Endothelial cell of umbilical vein (primary cell): ENCODE measurements around the gene POLE. TPM values are rescaled to one million over a fixed set of nuclear protein-coding genes. Genes with fewer than 3 reads are reported as not detected.

Source experiments
- BruUV-seq: library from RNA; stranded (reverse); fragments of 400-500 nt; replicated peaks from 2 replicates; lab custom pipeline; 2021; lab: Mats Ljungman, UMichigan
- CTCF ChIA-PET: fragments of 300-600, 350-600 bp; sonication (Branson Sonifier 250); formaldehyde crosslinking; loops from one replicate; lab custom pipeline; 2021; ENCODE audit warnings: antibody characterized with exemption, inconsistent platforms; lab: Charles Lee
- POLR2A ChIA-PET: fragments of 300-600, 350-600 bp; sonication (Branson Sonifier 250); formaldehyde crosslinking; loops from one replicate; lab custom pipeline; 2021; ENCODE audit warnings: antibody characterized with exemption, inconsistent platforms; lab: Charles Lee
- DNase-seq: peaks from one replicate; pipeline ENCODE4 v3.0.0-alpha.2; 2011; ENCODE audit warnings: low read depth, low spot score
- FAIRE-seq: peaks from 2 replicates; lab custom pipeline; 2011; peaks lifted over from hg19 to GRCh38; lab: Jason Lieb, UNC
- H2AFZ ChIP-seq: 2 replicates; pipeline ENCODE4 v1.6.0; 2012; ENCODE audit warnings: low read depth, low read length, control low read depth, inconsistent platforms
- H3K27ac ChIP-seq: 2 replicates; pipeline ENCODE4 v1.5.1; 2011; ENCODE audit warnings: low read depth, mild to moderate bottlenecking, control low read depth, low read length, moderate library complexity; ENCODE audit not compliant: insufficient read depth
- H3K27me3 ChIP-seq, 2 experiments: 2 replicates each; pipeline versions ENCODE4 v1.6.0 to v1.6.1; 2011; ENCODE audit warnings: low read length in 2 of 2, mixed read lengths in 1 of 2; ENCODE audit not compliant: control insufficient read depth in 2 of 2, insufficient read depth in 2 of 2
- H3K36me3 ChIP-seq, 2 experiments: 2 replicates in 1 of 2; 3 replicates in 1 of 2; pipeline ENCODE4 v1.5.1; 2011; ENCODE audit warnings: low read length in 2 of 2, mild to moderate bottlenecking in 1 of 2, moderate library complexity in 1 of 2; ENCODE audit not compliant: control insufficient read depth in 2 of 2, insufficient read depth in 2 of 2; ENCODE audit errors: extremely low read depth in 1 of 2
- H3K4me1 ChIP-seq: 3 replicates; pipeline ENCODE4 v1.5.1; 2011; ENCODE audit warnings: mild to moderate bottlenecking, low read length; ENCODE audit not compliant: control insufficient read depth, insufficient read depth; ENCODE audit errors: extremely low read depth
- H3K4me2 ChIP-seq: 2 replicates; pipeline ENCODE4 v1.6.1; 2011; ENCODE audit warnings: low read length, control low read depth, mixed read lengths; ENCODE audit not compliant: insufficient read depth
- H3K4me3 ChIP-seq, 3 experiments: fragments of 200-600 bp in 1 of 3; sonication (generic), shearing (Covaris generic) in 1 of 3; replicated peaks in 1 of 3; 2 replicates each; pipeline ENCODE4 v1.5.1; 2011 to 2016; ENCODE audit warnings: control low read depth in 3 of 3, low read length in 3 of 3, mild to moderate bottlenecking in 2 of 3, inconsistent platforms in 1 of 3, low read depth in 1 of 3, moderate library complexity in 1 of 3; ENCODE audit not compliant: insufficient read depth in 1 of 3
- H3K79me2 ChIP-seq: 2 replicates; pipeline ENCODE4 v1.6.0; 2012; ENCODE audit warnings: low read length, inconsistent platforms; ENCODE audit not compliant: control insufficient read depth, insufficient read depth
- H3K9ac ChIP-seq: replicated peaks from 2 replicates; pipeline ENCODE3; 2011; ENCODE audit warnings: low read length, control low read depth; ENCODE audit not compliant: insufficient read depth; ENCODE audit errors: extremely low read depth
- H3K9me1 ChIP-seq: replicated peaks from 3 replicates; pipeline ENCODE4 v1.6.0; 2011; ENCODE audit warnings: mild to moderate bottlenecking, low read length; ENCODE audit not compliant: control insufficient read depth, insufficient read depth; ENCODE audit errors: extremely low read depth
- H3K9me3 ChIP-seq: replicated peaks from 2 replicates; pipeline ENCODE4 v1.5.1; 2012; ENCODE audit warnings: low read length, inconsistent platforms; ENCODE audit not compliant: control insufficient read depth, insufficient read depth
- H4K20me1 ChIP-seq: replicated peaks from 2 replicates; pipeline ENCODE3; 2011; ENCODE audit warnings: mild to moderate bottlenecking, low read length; ENCODE audit not compliant: control insufficient read depth, insufficient read depth; ENCODE audit errors: extremely low read depth
- CTCF ChIP-seq, 2 donors: IDR thresholded peaks; 1 replicate in 1 of 2; 2 replicates in 1 of 2; pipeline ENCODE4 v1.5.1; 2011; ENCODE audit warnings: low read length in 2 of 2, mild to moderate bottlenecking in 2 of 2, moderate library complexity in 2 of 2, control low read depth in 1 of 2, inconsistent platforms in 1 of 2, low read depth in 1 of 2; ENCODE audit not compliant: insufficient read depth in 1 of 2; ENCODE audit errors: extremely low read depth in 1 of 2
- EZH2 ChIP-seq: IDR thresholded peaks from 2 replicates; pipeline ENCODE4 v1.6.1; 2012; ENCODE audit warnings: borderline replicate concordance, low read depth, mild to moderate bottlenecking, moderate library complexity, low read length, inconsistent platforms; ENCODE audit not compliant: severe bottlenecking
- FOS ChIP-seq: IDR thresholded peaks from 2 replicates; pipeline ENCODE4 v1.6.1; 2011; ENCODE audit warnings: mild to moderate bottlenecking, low read length, moderate library complexity, borderline replicate concordance; ENCODE audit not compliant: insufficient read depth
- GATA2 ChIP-seq: IDR thresholded peaks from 2 replicates; pipeline ENCODE4 v1.7.0; 2011; ENCODE audit warnings: low read depth, mild to moderate bottlenecking, moderate library complexity, mixed read lengths, low read length; ENCODE audit not compliant: insufficient read length, insufficient read depth
- JUN ChIP-seq: IDR thresholded peaks from 2 replicates; pipeline ENCODE4 v1.6.1; 2011; ENCODE audit warnings: borderline replicate concordance, low read depth; ENCODE audit not compliant: insufficient read length, insufficient read depth
- MAX ChIP-seq: IDR thresholded peaks from 2 replicates; pipeline ENCODE4 v1.6.1; 2011; ENCODE audit not compliant: insufficient read depth, insufficient read length
- MYC ChIP-seq: IDR thresholded peaks from one replicate; pipeline ENCODE4 v1.6.1; 2011; ENCODE audit warnings: mild to moderate bottlenecking, low read depth, low read length
- POLR2A ChIP-seq: IDR thresholded peaks from 2 replicates; pipeline ENCODE4 v1.6.1; 2012; ENCODE audit warnings: low read depth, mild to moderate bottlenecking, control low read depth, low read length
- POLR2AphosphoS5 ChIP-seq: IDR thresholded peaks from 2 replicates; pipeline ENCODE4 v1.6.1; 2012; ENCODE audit warnings: low read depth, mild to moderate bottlenecking, control low read depth, low read length, moderate library complexity; ENCODE audit not compliant: insufficient read depth
- dilution Hi-C: fragments of 300-500 bp; cut with MboI; formaldehyde crosslinking; loops from one replicate; pipeline ENCODE4 v1.15.0; 2019; ENCODE audit warnings: low sequenced_read_pairs; ENCODE audit not compliant: extremely low pct_ligation_motif_present
- intact Hi-C: fragments of 100-400 bp; cut with micrococcal nuclease; formaldehyde crosslinking; loops from one replicate; pipeline ENCODE4 v1.10.0; 2022
- polyA plus RNA-seq, 4 experiments: library from polyadenylated mRNA; depleted of rRNA in 3 of 4; stranded (reverse) in 3 of 4; unstranded in 1 of 4; fragments of >200 nt; gene quantifications; 2 replicates each; pipeline versions ENCODE4 v1.2.1 to v1.2.3, GENCODE V29; 2011 to 2012; ENCODE audit warnings: missing spikeins in 1 of 4
- total RNA-seq: library from RNA; stranded (reverse); gene quantifications from 2 replicates; pipeline ENCODE4 v1.2.3, GENCODE V29; 2021

POLE gene
- total and polyA plus RNA-seq, 2 donors (not counting 3 experiments of a cell fraction or from before 2014, with no cell fraction given), result 22.9 to 82.7 TPM

GRCh38 chr12:132601171-132601883 lies 85.8 kb downstream of the POLE start:
- no peak overlapping the region for H3K9ac ChIP-seq
- CTCF ChIA-PET, result interaction anchor here (0.6 to 7.3 kb wide), 3 partner anchors 14 to 41 kb away, joined by 3 to 102 read pairs (median 12); partner anchors contain the start of gene P2RX2
- H3K27ac ChIP-seq, result no peak overlapping the region
- no peaks in the 10 kb centered on the region for H3K9me1 ChIP-seq
- DNase-seq (no peak), FAIRE-seq (no peak)
- no peak overlapping the region for H3K4me3 ChIP-seq
- POLR2A ChIA-PET, result no interaction called here
- no peaks in the 10 kb centered on the region for H3K36me3 ChIP-seq
- dilution Hi-C loops, result no loop called here
- no peaks in the 10 kb centered on the region for H4K20me1 ChIP-seq
- H3K4me1 ChIP-seq, result peaks cover 24% of the 10 kb centered on the region
- H3K9me3 ChIP-seq, result no peaks in the 10 kb centered on the region
- peaks cover 3 to 30% of the 10 kb centered on the region in 2 experiments for H3K27me3 ChIP-seq
- H3K4me2 ChIP-seq, result no peak overlapping the region
- intact Hi-C loops, result loop anchor here (2.0 kb wide), 1 partner anchor 85 kb away; the partner anchor contains the start of genes POLE and PXMP2
- no peaks in the 10 kb centered on the region for H3K79me2 ChIP-seq
- no peak for TF ChIP-seq GATA2
- no peak for TF ChIP-seq EZH2
- TF ChIP-seq POLR2AphosphoS5, result no peak
- TF ChIP-seq MYC, result no peak
- TF ChIP-seq FOS, result no peak
- no peak for TF ChIP-seq JUN
- TF ChIP-seq MAX, result no peak
- no peak for TF ChIP-seq POLR2A
- no peak for TF ChIP-seq CTCF (IDR thresholded peaks at IDR 0.05; ENCODE audit: extremely low read depth in 1 of 2, insufficient read depth in 1 of 2, low read depth in 1 of 2, low read length in 2 of 2)
- no TSS peak for BruUV-seq
- peak overlapping the region; percentile 67 for H2AFZ ChIP-seq
